Measurements from ENCODE around the gene PRXL2B.

DNA sequence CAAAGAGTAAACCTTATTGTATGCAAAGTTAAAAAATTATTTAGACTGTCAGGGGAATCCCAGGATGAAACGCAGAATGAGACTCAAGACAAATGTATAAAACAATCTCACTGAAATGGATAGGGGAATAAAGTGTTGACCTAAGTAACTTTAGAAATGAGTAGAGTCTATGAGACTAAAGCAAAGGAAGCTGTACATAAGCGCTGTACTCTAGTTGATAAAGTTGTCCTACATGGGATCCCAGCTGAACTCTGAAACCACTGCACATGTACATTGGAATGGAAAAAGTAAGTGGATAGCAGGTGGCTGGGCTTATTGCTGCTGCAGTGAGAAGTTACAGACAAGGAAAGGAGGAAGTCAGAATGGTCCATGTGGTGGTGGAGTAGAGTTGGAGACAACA, 27.6 kb downstream of the PRXL2B start:
- TF ChIP-seq, protein P1, sequence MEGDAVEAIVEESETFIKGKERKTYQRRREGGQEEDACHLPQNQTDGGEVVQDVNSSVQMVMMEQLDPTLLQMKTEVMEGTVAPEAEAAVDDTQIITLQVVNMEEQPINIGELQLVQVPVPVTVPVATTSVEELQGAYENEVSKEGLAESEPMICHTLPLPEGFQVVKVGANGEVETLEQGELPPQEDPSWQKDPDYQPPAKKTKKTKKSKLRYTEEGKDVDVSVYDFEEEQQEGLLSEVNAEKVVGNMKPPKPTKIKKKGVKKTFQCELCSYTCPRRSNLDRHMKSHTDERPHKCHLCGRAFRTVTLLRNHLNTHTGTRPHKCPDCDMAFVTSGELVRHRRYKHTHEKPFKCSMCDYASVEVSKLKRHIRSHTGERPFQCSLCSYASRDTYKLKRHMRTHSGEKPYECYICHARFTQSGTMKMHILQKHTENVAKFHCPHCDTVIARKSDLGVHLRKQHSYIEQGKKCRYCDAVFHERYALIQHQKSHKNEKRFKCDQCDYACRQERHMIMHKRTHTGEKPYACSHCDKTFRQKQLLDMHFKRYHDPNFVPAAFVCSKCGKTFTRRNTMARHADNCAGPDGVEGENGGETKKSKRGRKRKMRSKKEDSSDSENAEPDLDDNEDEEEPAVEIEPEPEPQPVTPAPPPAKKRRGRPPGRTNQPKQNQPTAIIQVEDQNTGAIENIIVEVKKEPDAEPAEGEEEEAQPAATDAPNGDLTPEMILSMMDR (IDR thresholded peaks at IDR 0.05), result no peak
- no peak for TF ChIP-seq POLR2A (IDR thresholded peaks at IDR 0.05)
